HG02798 (cell line): ENCODE measurements around the gene OSGIN1.
A peak's percentile ranks its signal among the peaks of the same experiment; 100 is the strongest.

Experiments
- ATAC-seq: cut with Tn5 transposase; IDR thresholded peaks from one replicate; pipeline ENCODE4 v1.9.1; 2021; ENCODE audit warnings: mild to moderate bottlenecking; ENCODE audit not compliant: unreplicated experiment, poor library complexity

The OSGIN1 gene, protein sequence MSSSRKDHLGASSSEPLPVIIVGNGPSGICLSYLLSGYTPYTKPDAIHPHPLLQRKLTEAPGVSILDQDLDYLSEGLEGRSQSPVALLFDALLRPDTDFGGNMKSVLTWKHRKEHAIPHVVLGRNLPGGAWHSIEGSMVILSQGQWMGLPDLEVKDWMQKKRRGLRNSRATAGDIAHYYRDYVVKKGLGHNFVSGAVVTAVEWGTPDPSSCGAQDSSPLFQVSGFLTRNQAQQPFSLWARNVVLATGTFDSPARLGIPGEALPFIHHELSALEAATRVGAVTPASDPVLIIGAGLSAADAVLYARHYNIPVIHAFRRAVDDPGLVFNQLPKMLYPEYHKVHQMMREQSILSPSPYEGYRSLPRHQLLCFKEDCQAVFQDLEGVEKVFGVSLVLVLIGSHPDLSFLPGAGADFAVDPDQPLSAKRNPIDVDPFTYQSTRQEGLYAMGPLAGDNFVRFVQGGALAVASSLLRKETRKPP

DNA sequence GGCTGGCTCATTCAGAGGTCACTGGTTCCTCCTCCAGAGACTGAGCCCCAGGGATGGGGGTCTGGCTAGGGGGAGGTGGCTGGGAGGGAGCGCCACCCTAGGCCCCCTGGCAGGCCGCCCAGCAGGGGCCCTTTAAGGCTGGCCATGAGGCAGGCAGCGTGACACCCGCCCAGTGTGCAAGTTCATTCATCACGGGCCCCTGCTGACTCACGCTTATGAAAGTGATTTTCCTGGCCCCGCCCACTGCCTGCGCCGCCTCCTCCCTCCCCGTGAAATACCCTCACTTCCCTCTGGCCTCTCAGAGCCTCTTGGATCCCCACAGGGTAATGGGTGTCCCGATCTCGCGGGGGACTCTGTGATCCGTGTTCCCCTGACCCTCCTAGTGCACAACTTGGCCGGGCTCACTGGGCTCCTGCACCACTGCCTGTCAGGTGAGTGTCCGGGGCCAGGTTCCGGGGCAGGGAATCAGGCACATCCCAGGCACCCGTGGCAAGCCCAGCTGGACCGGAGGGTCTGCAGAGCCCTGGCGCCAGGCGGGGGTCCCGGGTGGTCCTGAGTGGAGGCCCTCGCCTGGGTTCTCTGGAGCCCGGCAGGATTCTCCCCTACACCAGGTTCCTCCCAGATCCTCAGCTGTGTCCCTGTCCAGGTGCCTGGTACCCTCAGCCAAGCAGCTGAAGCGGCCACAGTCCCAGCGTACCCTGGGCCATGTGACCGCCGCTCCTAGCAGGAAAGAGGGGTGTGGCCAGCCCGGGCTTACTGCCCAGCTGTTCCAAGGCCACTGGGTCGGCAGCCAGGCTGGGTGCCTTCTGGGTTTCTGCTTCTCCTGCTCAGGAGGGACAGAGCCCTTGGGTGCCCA lies at the start of gene OSGIN1:
Gene OSGIN1 (plus strand): TSS at position 301 of the 856 bp plus-strand sequence. CDS start 4,432 bp downstream, outside the sequence.
- peak; percentile 79 for ATAC-seq

DNA sequence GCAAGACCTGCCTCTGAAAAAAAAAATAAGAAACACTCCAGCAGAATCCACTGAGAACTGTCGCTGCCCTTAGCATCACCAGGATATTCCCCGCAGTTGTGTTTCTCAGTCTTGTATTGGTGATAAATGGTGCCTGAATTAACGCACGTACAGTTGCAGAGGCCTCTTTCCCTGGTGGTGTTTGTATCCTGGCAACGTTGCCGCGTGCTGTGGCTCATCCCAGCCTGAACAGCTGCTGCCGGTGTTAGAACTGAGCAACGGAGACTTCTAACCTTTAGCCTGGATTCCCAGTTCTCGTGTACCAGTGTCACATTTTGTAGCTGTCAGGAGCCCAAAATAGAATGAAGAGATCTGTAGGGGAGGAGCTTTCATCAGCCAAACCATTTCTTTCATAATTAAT lies 49.3 kb upstream of the OSGIN1 start:
- no peak for ATAC-seq

DNA sequence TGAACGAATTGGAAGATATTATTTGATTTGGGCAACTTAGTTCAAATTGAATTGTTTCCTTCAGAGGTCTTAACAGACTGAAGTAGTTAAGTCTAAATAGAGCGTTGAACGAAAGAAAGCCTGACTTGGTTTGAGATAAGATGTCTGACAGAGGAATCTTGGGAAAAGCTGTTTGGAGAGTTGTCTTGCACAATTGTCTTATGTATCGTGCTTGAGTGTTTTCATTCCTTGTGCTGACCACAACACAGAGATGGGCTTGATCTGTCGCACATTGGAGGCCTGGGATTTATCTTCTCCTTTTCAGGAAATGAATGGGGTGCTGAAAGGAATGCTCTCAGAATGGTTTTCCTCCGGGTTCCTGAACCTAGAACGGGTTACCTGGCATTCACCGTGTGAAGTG lies 46.4 kb upstream of the OSGIN1 start:
- ATAC-seq, result no peak

DNA sequence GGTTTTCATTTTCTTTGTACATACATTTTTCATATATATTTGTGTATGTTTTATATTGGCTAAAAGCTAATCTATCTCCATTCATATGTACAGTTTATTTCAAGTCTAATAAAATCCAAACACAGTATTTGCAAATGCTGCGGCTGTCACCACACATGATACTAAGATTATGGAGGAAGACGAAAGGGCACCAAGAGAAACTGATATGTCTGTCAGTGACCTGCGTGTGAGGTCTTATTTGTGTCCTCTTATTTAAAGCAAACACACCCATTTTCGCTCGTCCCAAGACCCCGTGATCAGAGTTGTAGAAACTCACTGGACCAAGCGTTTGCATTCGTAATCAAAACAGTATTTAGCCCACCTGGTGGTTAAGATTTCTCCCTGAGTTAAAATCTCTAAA lies 45.9 kb upstream of the OSGIN1 start:
- no peak for ATAC-seq

DNA sequence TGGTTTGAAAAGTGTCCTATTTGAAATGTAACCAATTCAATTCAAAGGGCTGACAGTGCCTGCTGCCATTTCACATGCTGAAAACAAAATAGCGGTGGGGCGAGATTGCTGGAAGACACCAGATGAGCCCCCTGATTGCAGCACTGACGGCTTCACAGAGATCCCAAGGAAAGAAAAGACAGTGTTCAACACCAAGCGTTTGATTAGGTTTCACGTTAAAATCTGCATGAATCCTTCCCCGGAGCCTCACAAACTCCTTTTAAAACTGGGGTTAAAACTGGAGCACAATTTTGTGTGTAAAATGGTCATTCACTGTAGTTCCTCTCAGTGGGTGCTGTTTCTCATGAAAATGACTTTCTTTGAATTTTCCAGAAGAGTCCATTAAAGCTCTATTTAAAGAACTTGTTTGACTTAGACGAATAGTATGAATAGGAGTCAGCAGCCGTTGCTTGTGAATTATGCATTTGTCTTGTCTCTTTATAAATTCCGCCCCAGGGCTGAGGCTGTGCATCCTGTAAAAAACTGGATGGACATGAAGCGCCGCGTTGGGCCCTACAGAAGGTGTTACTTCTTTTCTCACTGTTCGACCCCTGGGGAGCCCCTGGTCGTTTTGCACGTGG lies 45.3 kb upstream of the OSGIN1 start:
- ATAC-seq, result no peak

DNA sequence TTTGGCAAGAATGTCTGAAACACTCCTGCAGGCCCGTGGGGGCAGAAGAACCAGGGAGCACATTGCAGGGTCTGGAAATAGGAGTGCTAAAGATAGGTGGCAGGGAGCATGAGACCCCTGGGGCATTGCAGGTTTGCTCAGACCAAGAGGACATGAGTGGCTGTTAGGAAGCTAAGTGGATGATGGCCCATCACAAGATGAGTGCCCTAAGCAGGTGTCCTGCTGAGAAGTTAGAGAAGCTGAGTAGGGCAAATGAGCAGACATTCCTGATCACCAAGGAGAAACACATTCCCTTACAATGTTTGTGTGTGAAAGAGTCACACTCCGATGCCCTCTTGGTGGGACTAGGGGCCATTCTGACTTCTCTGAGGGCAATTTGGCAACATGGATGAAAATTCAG lies 44.2 kb upstream of the OSGIN1 start:
- no peak for ATAC-seq

DNA sequence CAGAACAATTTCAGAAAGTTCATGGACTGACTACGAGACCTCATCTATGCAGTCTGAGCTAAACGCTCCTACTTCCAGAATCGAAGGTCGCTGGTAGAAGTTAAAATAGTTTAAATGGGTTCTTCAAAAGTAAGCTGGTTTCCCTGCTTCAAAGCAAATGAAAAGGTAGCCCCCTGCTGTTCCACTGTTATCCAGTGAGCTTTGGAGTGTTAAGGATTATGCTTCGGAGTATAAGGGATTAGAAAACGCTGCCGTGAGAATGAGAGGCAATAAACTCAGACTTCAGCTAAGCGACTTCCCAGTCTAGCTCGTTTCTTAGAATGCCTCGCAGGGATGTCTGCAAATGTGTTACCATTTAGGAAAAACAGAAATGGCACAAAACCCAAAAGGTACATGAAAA lies 41.8 kb upstream of the OSGIN1 start:
- no peak for ATAC-seq

DNA sequence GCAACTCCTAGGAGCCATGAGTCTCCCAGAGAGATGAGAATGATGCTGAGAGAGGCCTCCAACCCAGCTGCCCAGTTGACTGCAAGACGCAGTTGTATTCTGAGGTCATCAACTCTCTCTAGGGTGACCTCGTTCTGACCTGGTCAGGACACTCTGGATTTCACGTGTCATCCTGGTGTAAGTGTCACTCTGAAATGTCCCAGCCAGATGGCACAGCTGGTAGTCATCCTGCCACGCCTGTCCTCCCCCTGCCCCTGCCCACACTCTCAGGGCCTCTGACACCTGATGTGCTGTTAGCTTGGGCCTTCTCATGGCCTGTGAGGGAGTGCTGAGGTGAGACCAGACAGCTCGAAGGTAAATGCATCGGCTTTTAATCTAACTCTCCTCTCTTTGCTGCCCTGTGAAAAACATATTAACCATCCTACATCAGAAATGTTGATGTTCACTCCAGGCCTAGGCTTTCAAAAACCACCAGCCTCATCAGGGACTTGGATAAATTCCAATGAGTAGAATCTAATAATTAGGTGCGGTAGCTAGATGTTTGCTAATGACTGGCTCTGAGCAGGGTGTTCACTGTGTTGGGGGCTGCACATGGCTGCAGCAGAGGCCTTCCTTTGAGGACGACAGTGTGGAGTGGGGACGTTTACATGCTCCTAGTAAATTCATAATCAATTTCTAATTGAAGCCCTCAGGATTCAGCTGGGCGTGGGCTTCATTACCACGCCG lies 40.4 kb upstream of the OSGIN1 start:
- ATAC-seq, result no peak

DNA sequence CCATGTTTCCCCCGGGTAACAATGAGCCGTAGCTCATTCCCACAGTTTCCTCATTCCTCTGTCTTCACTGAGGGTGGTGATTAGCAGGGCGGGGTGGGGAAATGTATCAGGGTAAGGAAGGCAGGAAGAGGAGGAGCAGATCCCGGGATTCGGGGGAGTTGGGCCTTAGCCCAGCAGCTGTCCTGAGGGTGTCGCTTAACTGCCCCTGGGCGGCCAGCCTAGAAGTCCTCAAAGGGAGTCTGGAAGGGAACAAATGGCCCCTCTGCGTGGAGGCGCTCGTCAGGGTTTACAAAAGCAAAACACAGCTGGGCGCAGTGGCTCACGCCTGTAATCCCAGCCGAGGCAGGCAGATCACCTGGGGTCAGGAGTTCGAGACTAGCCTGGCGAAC lies 39.8 kb upstream of the OSGIN1 start:
- no peak for ATAC-seq

DNA sequence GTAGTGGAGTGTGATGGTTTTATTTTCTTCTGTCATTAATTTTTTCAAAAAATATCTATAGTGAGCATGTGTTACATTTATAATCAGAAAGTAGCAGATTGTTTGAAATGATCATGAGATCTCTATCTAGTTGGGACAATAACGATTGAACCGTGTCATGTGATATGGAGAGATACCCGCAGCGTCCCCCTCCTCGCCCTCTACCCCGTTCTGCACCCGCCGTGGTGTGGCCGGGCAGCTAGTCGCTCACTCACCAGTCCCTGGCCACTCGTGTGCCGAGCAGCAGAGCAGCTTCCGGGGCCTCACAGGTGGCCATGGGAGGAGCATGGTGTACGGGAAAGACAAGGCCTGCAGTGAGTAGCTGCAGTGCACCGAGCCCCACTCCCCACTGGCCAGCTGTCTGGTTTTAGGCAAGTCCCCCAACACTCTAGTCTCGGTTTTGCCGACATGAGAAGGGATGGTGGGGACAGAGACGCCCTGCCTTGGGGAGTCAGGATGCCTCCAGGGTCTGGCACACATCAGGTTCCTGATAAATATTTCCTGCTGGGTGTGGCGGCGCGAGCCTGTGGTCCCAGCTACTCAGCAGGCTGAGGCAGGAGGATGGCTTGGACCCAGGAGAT lies 38.8 kb upstream of the OSGIN1 start:
- ATAC-seq, result no peak

DNA sequence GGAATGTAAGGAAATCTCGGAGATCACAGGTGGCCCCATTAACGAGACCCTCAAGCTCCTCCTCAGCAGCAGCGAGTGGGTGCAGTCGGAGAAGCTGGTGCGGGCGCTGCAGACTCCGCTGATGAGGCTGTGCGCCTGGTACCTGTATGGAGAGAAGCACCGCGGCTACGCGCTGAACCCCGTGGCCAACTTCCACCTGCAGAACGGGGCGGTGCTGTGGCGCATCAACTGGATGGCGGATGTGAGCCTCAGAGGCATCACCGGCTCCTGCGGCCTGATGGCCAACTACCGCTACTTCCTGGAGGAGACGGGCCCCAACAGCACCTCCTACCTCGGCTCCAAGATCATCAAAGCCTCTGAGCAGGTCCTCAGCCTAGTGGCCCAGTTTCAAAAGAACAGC lies 38.0 kb upstream of the OSGIN1 start:
- no peak for ATAC-seq

DNA sequence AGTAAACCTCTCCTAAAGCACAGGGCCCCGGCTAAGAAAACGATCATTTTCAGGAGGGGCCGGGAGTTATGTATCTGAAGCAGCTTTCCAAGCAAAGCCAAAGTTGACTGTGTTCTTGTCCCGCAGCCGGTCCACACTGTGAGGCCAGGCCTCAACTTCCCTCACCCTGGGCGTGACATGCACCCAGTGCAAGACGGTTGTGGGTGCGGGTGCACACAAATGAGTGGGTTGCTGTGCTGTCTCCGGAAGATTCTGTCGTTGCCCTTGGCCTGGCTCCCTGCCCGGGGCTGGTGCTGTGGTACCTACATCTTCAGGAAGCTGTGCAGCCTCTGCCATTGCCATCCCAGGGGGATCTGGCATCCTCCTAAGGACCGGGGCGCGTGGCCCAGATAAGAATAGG lies 37.5 kb upstream of the OSGIN1 start:
- ATAC-seq, result no peak

DNA sequence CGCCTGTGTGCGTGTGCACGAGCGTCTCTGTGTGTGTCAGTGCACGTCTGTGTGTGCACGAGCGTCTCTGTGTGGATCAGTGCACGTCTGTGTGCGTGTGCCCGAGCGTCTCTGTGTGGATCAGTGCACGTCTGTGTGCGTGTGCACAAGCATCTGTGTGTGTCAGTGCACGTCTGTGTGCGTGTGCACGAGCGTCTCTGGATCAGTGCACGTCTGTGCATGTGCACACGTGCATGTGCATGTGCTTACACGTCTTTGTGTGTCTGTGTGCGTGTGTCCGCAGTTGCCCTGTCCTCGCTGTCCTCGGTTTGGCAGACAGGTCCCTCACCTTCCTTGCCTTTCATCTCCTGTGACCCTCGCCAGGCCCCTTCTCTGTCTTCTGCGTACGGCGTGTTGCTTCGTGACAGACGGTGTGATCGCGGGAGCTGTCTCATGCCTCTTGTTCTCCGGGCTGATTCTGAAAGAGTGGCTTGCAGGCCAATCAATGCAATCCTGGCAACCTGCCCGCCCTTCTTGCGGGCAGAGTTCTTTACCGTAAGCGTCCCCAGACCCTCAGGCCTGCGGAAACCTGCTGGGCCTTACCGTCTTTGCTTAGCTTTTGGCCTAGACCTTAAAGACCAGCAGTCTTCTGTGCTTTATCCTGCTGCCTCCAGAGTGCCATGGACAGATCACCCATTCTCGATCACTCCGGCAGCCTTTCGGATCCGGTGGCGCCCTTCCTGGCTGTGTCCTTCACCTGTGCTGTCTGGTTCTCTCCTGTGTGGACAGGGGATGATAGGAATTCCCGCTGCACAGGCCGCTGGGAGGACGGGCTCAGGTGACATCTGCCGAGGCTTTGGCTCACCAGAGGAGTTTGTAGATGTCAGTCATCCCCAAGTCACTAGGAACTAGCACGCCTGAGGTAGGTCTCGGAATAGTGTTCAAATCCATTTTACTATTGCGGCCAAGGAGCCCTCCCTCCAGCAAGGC lies 35.6 kb upstream of the OSGIN1 start:
- ATAC-seq, result no peak

DNA sequence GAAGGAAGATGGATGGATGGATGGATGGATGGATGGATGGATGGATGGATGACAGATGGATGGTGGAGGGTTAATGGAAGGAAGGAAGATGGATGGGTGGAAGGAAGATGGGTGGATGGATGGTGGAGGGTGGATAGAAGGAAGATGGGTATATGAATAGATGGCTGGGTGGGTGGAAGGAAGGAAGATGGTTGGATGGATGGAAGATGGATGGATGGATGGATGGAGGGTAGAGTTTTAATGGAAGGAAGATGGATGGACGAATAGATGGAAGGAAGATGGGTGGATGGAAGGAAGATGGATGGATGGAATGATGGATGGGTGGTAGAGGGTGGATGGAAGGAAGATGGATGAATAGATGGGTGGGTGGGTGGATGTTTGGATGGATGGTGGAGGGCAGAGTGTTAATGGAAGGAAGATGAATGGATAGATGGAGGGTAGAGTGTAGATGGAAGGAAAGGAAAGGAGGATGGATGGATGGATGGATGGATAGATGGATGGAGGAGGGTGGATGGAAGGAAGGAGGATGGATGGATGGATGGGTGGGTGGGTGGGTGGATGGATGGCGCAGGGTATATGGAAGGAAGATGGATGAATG lies 32.0 kb upstream of the OSGIN1 start:
- ATAC-seq, result no peak

DNA sequence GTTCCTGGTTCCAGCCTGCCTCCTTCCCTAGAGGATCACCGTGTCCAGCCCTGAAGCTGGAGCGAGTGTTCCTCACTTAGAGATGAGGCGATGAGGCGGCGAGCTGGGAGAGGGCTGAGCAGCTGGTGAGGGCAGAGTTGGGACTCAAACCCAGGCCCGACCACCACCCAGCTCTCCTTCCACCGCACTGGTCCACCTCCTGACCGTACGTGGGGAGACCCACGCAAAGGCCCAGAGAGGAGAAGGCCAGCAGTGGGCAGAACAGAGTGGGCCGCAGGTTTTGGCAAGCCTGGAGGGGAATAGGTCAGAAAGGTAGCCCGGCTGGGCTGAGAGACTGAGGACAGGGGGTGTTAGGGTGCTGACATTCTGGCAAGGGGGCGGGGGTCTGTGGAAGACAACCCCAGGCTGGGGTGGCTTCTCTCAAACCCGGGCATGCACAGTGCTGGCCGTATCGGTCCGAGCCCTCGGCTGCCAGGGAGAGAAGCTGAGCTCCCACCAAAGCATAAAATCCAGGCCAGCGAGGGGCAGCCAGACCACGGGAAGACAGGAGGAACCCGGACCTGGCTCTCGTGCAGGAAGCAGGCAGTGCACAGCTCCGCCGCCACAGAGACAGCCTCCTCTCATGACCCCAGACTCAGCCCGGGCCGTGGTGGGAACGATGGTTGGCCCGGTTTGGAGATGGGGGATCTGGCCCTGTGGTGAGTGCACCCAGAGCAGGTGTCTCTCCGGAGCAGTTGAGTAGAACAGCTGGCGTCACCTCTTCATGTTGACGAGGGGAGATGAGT lies 29.3 kb upstream of the OSGIN1 start:
- no peak for ATAC-seq

DNA sequence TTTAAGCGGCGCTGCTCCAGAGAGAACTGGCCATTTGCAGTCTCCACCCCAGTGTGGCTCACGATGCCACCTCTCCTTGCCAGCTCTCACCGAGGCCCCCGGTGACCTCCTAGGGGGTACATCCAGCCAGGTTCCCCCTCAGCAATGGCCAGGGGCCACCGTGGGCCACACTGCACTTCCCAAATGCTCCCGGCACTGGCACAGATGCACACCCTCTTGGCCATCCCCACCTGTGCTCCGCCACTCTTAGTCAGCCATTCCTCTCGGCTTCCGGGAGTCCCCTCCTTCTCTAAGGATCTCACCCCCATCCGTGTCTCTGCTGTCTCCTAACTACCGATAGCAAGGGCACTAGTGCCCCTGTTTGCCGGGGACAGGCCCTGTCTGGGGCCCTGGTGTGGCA lies 28.4 kb upstream of the OSGIN1 start:
- ATAC-seq, result no peak

DNA sequence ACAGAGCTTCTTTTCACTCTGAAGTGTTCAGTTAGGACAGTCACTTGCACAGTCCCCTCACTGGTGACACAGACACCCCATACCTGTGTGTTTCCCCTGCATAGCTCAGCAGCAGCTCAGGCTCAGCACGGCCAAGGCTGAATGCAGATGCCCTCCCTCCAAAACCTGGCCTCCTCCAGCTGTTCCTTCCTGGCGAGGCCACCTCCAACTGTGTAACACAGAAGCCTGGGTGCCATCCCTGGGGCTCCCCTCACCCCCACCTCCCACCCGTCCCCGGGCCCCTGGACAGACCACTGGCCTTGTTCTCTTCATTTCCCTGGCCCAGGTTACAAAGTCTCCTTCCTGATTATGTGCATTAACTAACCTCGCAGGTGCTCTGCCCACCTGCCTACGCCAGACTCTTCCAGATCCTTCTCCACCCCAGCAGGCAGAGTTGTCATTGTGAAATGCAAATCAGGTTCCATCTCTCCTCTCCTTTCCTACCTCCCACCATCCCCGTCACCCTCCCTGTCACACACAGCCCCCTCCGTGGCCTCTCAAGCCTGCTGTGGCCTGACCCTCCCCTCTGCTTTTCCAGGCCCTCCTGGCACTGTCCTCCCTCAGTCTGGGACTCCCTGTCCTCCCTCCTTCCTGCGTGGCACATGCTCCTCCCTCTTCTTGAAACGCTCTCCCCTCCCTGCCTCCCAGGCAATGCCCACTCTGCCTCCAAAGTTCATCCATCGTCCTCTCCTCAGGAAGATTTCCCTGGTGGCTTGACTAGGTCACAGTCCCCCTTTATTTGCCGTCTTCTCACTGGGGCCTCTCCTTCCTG lies 27.7 kb upstream of the OSGIN1 start:
- no peak for ATAC-seq
